K562 (cell line): Measurements from ENCODE around the gene BMP6. TPM values are rescaled to one million over a fixed set of nuclear protein-coding genes. Genes with fewer than 3 reads are reported as not detected.

Experiments used
- ATF2 ChIP-seq: sonication (generic); formaldehyde crosslinking; IDR thresholded peaks from 2 replicates; pipeline ENCODE4 v1.8.1; 2022; ENCODE audit warnings: missing genetic modification reagents
- CBX5 ChIP-seq: IDR thresholded peaks from 2 replicates; pipeline ENCODE4 v1.6.1; 2014; ENCODE audit warnings: low read depth, borderline replicate concordance
- ELK3 ChIP-seq: fragments of 450-650 bp; formaldehyde crosslinking; IDR thresholded peaks from 2 replicates; pipeline ENCODE4 v1.4.0; 2020; ENCODE audit warnings: mild to moderate bottlenecking
- MNT ChIP-seq, 2 experiments: fragments of 450-650 bp; conservative IDR thresholded peaks; 2 replicates each; pipeline ENCODE4 v1.6.1; 2017; ENCODE audit warnings: mild to moderate bottlenecking in 2 of 2, moderate library complexity in 2 of 2
- RBM15 ChIP-seq: fragments of 200-400 bp; formaldehyde crosslinking; IDR thresholded peaks from 2 replicates; pipeline ENCODE4 v1.6.1; 2018; ENCODE audit warnings: mild to moderate bottlenecking, low read length, moderate library complexity; ENCODE audit not compliant: insufficient read depth
- RERE ChIP-seq: sonication (generic); formaldehyde crosslinking; IDR thresholded peaks from 2 replicates; pipeline ENCODE4 v1.8.0; 2023; ENCODE audit warnings: missing genetic modification reagents, mild to moderate bottlenecking, borderline replicate concordance
- TCF7 ChIP-seq: sonication (generic); IDR thresholded peaks from 2 replicates; pipeline ENCODE4 v1.6.1; 2016; ENCODE audit warnings: antibody characterized with exemption, borderline replicate concordance
- ZNF3 ChIP-seq: fragments of 250-450 bp; sonication (Bioruptor Pico); IDR thresholded peaks from 2 replicates; pipeline ENCODE4 v1.5.0; 2021; ENCODE audit warnings: mild to moderate bottlenecking, moderate library complexity
- polyA plus RNA-seq, 8 experiments: library from polyadenylated mRNA; depleted of rRNA in 4 of 8; stranded (reverse) in 5 of 8; unstranded in 3 of 8; fragments of >200 nt; fragmentation: Nextera tagmentation in 2 of 8; fragmentation: Illumina TruSeq in 1 of 8; extraction: Ambion mirVana in 2 of 8; extraction: Trizol in 1 of 8; gene quantifications; 2 replicates each; pipeline versions ENCODE4 v1.2.1 to v1.2.3, GENCODE V29; 2011 to 2014; ENCODE audit warnings: inconsistent platforms in 1 of 8, missing spikeins in 1 of 8
- total RNA-seq, 7 experiments: library from RNA; depleted of rRNA in 6 of 7; stranded (reverse); fragments of >200 nt in 6 of 7; fragmentation: Illumina TruSeq in 2 of 7; extraction: Trizol in 2 of 7; gene quantifications; 2 replicates each; pipeline versions ENCODE4 v1.2.1 to v1.2.3, GENCODE V29; 2011 to 2021; ENCODE audit warnings: low replicate concordance in 1 of 7

Gene BMP6
- total and polyA plus RNA-seq, 9 of the 15 experiments (the other 6 are each of a cell fraction or from before 2014, with no cell fraction given) = 0.01 to 0.13 (median 0.06) TPM; not detected in 3

GRCh38 chr6:7832904-7833750, 107.2 kb downstream of the BMP6 start (continued):
- TF ChIP-seq RERE (CRISPR knock-in tag) = no peak
- no peak for TF ChIP-seq MNT (conservative IDR thresholded peaks at IDR 0.05)
- TF ChIP-seq RBM15 = no peak
- no peak for TF ChIP-seq ELK3 (CRISPR knock-in tag)
- no peak for TF ChIP-seq CBX5
- TF ChIP-seq ATF2 = no peak
- no peak for TF ChIP-seq ZNF3 (CRISPR knock-in tag)
- no peak for TF ChIP-seq TCF7
